CMK (cell line): ENCODE results near the gene SLC38A2.

ENCODE experiments used
- DNase-seq: peaks from one replicate; pipeline ENCODE4 v3.0.0-alpha.2; 2010; ENCODE audit warnings: low read depth

SLC38A2 gene

DNA sequence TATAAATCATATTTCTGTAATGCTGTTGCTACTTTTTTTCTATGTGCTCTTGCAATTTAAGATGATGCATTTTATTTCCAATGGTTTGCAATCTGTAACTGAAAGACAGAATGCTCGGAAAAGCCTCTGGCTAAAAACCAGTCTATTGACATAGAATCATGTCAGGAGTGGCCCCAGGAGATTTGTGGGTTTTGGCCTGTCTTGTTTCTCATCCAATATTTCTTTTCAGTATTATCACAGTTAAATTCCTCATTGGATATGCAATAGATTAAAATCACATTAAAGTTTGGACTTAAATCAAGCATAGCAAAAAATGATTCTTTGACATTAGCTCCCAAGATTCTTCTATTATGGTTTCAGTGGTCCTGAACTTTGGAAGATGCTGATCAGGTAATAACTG is 19.1 kb upstream of the SLC38A2 start:
- no peak for DNase-seq

DNA sequence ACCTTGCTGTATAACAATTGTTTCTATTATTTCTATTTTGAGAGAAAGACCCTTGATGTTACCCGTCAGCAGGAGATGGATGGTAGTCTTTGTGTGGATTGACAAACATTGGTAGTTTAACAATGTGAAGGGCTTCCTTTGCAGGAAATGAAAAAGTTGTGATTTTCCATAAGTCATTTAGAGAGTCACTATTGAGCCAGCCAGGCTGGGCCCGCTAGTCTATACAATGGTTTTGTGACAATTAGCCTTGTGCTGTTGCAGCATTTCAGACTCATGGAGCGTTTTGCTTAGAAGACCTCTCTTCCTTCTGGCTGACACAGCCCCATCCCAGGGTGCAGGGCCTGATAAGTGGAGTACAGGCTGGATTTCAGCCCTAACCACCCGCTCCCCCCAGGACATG is 18.3 kb upstream of the SLC38A2 start:
- DNase-seq: no peak

DNA sequence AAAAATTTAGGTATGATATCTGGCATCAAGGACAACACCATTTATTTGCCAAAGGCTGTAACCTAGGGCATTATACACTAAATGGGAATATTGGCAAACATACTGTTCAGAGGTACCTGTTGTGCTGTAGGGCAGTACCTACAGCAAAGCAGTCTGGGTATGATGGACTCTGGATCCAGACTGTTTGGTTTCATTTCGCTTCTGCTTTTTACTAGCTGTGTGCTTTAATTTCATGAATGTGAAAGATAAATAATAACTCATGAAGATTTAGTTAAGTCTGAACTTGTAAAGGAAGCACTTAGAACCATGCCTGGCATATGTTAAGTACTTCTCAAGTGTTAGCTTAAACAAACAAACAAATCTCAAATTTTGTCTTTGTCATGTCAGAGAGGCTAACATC is 17.7 kb upstream of the SLC38A2 start:
- no peak for DNase-seq

DNA sequence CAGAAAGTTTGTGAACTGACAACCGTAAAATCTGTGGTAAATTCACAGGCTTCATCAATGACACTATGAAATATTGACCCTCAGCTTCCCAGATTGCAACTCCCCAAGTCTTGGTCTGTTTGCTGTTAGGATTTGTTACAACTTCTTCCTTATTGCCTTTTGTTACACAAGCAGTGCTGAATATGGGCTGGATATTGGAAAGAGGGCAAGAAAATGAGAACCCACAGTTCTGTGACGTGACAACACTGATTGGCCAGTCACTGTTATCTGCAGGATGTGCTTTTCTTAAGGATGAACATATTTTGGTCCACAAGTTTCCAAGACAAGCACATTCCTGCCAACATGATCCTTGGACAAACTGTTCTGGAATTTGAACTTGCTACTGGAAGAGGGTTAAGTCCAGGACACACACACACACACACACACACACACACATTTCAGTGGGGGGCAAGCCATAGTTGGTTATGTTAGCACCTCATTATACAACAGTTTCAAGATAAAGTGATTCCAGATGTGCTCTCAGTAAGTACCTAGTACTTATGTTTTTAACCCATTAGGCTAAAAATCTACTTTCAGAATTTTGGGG is 16.6 kb upstream of the SLC38A2 start:
- no peak for DNase-seq

DNA sequence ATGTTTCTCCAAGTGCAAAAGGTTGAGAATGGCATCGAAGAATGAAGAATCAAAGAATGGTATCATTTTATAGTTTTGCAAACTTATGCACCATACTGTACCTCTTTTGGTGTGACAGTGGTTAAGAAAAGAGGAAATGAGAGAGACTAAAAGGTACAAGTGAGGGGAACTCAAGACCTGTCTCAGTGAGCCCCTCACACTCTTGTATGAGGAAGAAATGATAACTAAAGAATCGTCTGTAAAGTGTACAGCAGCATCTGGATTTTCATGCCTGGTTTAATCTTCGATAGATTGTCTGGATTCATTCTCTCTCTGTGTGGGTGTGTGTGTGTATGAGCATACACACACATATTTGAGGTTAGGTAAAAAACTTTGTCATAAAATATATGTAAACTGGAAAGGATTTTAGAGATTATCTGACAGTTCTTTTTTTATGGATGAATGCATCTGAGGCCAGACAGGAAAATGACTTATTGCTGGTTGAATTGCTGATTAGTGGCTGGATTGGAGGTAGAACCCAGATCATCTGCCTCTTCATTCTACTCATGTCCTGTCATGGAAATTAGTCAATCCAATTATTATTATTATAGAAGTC is 16.0 kb upstream of the SLC38A2 start:
- no peak for DNase-seq

DNA sequence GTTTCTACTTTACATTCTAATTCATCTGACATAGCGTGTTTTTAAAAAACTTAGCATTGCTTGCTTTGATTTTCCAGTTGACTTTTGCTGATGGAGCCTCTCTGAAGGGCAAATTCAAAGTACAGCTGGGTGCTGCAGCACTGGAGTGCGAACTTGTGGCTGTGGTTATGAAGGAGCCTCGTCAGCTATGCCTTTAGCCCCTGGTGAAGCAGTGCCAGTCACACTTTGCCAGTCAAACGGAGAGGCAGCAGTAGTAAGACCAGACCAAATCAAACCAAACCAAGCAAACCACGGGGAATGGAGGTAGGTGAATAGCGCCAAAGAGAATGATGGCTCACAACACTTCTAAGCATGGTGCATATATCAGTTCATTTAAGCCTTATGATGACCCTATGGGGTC is 15.1 kb upstream of the SLC38A2 start:
- DNase-seq: no peak

DNA sequence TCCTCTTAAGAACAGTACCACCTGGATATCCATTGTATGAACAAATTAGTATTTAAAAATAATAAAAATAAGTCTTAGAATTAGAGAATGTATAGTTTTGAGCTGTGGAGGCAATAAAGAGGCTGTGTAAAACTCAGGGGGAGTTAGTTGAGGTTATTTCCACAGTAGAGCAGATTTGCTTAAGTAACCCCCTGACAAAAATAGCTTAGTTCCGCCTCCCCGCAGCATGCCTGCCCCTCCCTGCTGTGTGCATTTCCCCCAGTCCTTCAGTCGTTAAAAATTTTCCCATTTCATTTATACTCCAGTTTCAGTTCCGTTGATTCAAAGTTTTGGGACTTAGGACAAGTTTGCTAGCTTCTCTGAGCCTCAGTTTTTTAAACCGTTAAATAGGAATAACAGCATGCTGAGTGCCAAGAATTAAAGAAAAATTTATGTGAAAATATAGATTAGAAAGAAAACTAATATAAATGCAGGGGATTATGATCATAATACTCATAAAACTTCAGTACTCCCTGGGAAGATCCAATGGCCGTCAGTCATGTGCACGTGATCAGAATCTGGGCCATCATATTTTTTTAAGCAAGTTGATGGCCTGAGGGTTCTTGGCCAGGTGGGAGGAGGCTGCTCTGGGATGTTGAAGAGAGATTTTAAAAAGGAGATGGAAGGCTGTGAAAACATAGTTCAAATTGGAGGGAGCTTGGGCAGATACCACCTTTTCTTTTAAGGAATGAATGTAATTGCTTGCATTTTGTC is 14.5 kb upstream of the SLC38A2 start:
- DNase-seq: no peak

DNA sequence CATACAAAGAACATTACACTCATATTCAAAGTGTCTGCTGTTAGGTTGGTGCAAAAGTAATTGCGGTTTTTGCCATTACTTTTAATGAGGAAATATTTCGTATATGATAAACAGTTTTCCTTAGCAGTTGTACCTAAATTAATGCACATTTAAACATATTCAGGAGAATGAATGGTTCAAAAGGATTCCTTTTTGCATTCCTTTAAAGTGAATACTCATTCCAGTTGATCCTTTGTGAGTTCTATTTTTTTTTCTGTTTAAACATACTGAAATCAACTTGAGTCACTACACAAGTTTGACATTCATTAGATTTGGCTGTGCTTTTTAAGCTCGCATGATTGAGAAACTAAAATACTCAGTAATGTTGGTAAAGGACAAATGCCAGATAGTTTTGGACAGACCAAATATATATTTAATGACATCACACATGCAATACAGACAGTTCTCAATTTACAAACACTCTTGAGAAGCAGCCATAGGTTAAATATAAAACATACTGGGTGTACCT is 13.8 kb upstream of the SLC38A2 start:
- DNase-seq: no peak

DNA sequence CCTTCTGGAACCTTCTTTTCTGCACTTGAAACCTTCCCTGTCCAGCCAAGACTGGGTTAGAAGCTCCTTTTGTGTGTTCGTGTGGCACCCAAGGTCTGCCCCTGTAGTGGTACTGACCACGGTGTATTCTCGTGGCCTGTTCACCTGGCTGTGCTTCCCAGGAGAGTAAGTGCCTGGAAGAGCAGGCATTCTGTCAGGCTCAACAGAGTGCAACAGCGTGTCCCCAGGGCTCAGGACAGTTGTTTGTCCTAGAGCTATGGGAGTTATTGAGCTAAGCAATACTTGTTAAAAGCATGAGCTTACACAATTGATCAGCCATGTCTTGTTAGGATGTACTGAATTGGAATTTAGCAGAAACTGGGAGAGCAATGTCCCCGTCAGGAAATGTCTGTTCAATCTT is 12.9 kb upstream of the SLC38A2 start:
- no peak for DNase-seq

DNA sequence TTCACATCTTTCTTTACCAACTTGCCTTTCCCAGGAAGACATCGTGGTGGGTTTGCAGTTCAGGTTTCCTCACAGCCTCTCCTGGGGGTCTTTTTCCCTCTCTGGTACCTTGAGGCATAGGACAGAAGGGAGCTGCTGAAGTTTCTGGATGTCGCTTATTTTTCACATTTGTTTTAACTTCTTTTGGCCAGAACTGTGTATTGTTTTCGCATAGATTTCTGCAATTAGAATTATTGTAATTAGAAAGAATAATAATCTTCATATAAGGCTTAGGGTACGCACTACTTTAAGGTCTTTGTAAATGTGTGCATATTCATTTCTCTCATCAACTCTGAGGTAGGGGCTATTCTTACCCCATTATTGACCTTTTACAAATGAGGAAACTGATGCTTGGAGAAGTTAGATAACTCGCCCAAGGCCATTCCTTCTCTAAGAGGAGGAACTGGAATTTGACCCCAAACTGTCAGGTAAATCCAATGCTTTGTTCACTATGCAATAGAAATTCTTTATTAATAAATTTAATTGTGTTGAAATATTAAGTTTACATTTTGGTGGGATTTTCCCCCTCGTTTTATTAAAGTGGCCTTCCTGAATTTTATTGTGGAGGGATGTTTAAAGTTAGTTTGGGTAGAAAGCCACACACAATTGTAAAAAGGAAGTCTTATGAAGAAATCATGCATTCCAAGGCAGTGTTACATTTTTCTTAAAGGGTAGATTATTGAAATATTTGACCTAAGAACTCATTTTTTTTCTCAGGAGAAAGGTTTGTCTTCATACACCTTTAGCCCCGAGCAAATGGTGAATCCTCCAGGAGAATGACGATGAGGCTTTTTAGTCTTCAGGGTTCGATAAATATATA is 12.1 kb upstream of the SLC38A2 start:
- no peak for DNase-seq

DNA sequence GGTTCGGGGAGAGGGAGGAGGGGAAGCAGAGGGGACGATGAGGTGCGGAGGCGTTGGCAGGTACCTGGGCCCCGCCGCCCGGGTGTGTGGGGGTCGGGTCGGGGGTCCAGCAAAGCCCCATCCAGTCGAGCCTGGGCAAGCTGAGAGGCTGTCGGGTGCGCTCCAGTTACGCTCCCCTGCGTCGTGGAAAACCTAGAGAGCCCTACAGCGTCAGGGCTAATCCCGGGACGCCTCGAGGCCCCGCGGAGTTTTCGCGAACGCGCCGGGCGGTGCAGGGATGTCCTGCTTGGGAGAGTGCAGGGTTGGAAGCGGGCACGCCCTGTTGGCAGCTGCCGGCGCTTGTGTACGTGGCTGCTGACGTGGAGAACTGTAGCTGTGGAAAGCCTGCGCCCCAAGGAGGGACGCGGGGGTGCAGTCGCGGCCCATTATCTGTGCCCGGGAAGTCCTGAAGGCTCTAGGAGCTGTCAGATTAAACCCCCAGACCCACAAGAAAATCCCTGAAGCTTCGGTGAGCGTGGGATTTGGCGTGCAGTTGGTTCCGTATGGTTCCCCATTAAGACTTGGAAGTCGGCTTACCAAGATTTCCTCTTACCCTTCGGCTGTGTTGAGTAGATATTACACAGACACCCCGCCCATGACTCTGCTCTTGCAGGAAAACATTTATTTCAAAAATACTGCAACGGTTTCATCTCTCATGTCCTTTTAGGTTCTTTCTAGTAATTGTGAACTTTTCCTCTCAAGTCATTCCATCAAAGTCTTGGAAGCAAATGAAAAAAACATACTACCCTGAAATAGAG is 11.3 kb upstream of the SLC38A2 start:
- DNase-seq: no peak

DNA sequence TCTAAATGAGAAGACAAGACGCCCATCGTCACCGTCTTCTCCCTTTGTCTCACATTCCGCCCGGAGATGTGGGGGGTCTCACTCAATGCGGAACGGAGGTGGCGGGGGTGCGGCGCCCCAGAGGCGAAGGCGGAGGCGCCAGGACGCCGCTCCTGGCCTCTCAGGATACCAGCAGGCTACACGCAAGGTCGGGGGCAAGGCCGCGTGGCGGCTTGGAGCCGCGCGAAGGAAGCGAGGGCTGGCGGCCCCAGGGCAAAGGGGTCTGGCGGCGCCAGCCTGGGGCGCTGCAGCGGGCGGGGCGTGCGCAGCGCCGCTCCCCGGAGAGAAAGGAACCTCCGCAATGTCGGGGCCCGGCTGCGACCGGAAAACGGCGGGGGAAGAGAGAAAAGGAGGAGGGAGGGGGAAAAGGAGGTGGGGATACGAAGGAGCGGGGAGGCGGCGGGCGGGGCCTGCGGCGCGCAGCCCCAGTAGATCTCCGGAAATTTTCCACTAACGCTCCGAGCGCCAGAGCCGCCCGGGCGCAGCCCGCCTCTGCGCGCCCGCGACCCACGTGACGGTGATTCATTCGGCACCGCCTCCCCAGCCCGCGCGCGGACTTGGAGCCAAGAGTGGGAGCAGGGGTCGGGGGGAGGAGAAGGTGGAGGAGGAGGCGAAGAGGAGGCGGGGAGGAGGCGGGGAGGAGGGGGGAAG is 10.5 kb upstream of the SLC38A2 start:
- peak; percentile 86 for DNase-seq

DNA sequence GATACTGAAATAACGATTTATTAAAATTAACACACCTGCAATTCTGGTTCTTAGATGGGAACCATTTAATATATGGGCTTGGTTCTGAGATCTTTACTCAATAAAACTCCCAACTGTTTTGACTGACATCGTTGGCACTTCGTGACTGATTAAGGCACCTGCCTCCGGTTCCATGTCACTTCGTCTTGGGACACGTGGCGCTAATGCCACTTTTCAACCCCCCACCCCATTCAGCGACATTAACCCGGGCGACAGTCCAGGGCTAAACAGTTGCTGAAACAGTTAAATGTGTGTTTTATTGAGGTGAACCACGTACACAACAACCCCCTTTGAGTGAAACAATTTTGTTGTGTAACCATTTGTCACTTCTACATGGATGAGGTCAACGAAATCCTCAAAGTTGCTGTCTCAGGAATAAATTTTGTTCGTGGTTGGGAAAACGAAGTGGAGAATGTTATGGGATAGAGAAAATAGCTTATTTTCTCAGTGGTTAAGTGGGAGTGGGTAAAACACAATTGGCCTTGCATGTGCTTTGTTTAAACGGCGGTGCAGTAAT is 9.9 kb upstream of the SLC38A2 start:
- no peak for DNase-seq

DNA sequence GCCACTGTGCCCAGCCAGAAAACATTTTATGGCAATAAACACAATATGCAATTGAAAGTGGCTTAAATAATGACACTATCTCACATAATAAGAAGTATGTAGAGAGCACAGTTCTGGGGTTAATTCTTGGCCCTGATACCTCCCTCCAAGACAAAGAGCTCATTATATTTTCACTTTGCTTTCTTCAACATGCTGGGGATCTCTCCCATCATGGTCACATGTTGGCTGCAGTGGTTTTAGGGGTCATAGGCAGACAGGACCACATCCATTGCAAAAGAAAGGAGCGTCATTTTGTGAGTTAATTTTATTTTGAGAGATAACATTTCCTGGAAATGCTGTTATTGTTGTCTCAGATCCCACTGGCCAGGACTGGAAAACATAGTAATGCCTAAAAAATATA is 8.3 kb upstream of the SLC38A2 start:
- DNase-seq: no peak

DNA sequence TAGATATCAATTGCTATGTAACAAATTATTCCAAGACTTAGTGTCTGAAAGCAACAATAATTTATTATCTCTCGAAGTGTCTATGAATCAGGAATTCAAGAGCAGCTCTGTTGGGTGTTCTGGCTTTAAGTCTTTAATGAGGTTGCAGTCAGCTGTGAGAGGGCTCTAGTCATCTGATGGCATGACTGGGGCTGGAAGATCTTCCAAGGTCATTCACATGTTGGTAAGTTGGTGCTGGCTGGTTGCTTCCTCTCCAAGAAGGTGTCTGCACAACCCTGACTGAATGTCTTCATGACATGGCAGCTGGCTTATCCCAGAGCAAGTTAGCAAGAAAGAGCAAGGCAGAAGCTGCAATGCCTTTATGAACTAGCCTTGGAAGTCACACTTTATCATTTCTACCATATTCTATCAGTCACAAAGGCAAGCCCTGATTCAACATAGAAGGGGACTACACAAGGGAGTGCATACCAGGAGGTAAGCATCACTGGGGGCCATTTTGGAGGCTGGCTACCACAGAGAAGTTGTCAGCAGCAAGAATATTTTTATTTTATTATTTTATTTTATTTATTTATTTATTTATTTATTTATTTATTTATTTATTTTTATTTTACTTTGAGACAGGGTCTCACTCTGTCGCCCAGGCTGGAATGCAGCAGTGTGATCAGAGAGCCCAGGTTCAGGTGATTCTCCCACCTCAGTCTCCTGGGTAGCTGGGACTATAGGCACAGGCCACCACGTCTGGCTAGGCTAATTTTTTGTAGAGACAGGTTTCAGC is 7.6 kb upstream of the SLC38A2 start:
- DNase-seq: no peak

DNA sequence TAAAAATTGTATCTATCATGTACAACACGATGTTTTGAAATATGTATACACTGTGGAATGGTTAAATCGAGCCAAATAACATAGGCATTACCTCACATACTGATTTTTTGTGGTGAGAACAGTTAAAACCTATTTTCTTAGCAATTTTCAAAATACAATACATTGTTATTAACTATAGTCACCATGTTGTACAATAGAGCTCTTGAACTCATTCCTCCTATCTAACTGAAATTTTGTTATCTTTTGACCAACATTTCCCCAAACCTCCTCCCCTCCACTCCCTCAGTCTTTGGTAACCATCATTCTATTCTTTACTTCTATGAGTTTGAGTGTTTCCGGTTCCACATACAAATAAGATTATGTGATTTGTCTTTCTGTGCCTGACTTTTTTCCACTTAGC is 6.8 kb upstream of the SLC38A2 start:
- DNase-seq: no peak

DNA sequence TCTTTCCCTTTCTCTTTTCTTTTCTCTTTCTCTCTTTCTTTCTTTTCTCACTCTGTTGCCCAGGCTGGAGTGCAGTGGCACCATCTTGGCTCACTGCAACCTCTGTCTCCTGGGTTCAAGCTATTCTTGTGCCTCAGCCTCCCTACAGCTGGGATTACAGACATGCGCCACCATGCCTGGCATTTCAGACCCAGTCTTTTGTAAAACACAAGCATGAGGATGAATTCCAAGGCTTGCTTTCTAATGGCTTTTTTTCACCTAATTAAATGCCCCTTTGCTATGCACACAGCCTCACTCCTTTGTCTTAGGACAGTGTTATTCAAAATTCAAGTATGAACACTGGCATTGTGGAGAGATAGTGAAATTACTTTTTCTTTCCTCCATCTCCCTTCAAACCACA is 6.0 kb upstream of the SLC38A2 start:
- DNase-seq: no peak

DNA sequence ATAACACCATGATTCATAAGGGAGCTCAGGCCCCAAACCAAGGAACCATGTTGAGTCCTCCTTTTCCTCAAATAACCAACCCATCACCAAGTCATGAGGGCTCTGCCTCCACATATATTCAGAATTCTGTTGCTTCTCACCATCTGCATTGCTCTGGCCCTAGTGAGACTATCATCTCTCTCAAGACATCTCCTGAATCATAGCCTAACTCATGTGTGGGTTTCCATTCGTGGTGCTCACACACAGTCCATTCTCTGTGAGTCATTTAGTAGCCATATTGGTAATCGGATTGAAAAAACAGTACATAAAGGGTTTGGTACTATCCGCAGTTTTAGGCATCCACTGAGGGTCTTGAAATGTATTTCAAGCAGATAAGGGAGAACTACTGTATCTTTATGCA is 5.1 kb upstream of the SLC38A2 start:
- no peak for DNase-seq

DNA sequence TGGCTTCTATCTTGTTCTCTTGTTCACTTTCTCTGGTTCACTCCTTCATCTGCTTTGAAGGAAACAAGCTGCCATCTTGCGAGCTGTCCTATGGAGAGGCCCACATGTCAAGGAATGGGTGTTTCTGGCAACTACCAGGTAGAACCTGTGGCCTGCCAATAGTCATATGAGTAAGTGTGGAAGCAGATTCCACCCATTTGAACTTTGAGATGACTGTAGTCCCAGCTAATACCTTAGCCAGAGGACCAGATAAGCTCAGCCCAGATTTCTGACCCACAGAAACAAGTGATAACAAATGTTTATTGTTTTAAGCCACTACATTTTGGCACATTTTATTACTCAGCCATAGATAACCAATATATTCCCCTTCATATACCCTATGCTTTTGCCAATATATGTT is 4.0 kb upstream of the SLC38A2 start:
- no peak for DNase-seq

DNA sequence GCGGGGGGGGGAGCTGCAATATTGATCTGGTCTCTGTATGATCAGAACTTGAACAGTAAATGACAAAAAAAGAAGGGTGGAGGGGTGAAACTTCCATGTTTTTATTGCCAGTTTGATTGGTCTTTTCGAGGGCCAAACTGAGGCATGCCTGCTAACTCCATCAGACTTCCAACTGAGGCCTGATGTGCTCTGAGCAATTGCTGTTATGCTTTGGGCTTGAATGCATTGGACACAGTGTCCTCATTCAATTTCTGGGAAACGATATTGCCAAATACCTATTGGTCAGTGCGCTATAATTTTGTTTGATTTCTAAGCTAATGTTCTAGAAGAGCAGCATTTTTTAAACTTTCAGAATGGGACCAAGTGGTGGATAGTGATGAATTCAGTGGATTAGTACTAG is 2.1 kb upstream of the SLC38A2 start:
- DNase-seq: no peak
